ENCODE data around the gene ARFGEF2. TPM values are rescaled to one million over a fixed set of nuclear protein-coding genes. Genes with fewer than 3 reads are reported as not detected.

The ARFGEF2 gene
- total RNA-seq, 4 donors from 2014 or later: 33.6 to 45.2 (median 39.3) TPM

- H3K4me1 ChIP-seq: peaks cover 2 to 22% (median 13%) of the 10 kb centered on the region in 4 donors
- H3K4me3 ChIP-seq: no peak overlapping the region
- no peak overlapping the region for H3K27ac ChIP-seq (replicated peaks in 1 of 4)
- no peaks in the 10 kb centered on the region for H3K27me3 ChIP-seq
- no peak for DNase-seq (ENCODE audit: extremely low spot score)
- intact Hi-C loops (cut with DNase I): no loop called here
- no peaks in the 10 kb centered on the region for H3K9me3 ChIP-seq
- 91% methylated on average over 9 of the region's 9 CpGs for WGBS
- TF ChIP-seq POLR2AphosphoS5 (IDR thresholded peaks at IDR 0.05) (no peak), CTCF (IDR thresholded peaks at IDR 0.05) (no peak), EP300 (IDR thresholded peaks at IDR 0.05) (no peak), POLR2A (IDR thresholded peaks at IDR 0.05; ENCODE audit: low read depth) (no peak)
- H3K36me3 ChIP-seq: peaks cover 21 to 74% (median 61%) of the 10 kb centered on the region in 4 donors
Measured at GRCh38 chr20:48959899-48960550, 38.5 kb downstream of the ARFGEF2 start.

- DNase-seq (ENCODE audit: extremely low spot score): no peak
- Histone ChIP-seq H3K4me1 (peaks cover 0 to 38% (median 29%) of the 10 kb centered on the region in 4 donors), H3K36me3 (peaks cover 9 to 73% (median 43%) of the 10 kb centered on the region in 4 donors), H3K27ac (replicated peaks in 1 of 4) (peak overlapping the region in 2 of 4 donors; percentile 68 to 71), H3K4me3 (no peak overlapping the region), H3K27me3 (no peaks in the 10 kb centered on the region), H3K9me3 (no peaks in the 10 kb centered on the region)
- intact Hi-C loops (cut with DNase I): no loop called here
- TF ChIP-seq POLR2AphosphoS5 (IDR thresholded peaks at IDR 0.05) (no peak), EP300 (IDR thresholded peaks at IDR 0.05) (no peak), POLR2A (IDR thresholded peaks at IDR 0.05; ENCODE audit: low read depth) (no peak), CTCF (IDR thresholded peaks at IDR 0.05) (no peak)
- WGBS: 78% methylated on average over 4 of the region's 4 CpGs
Measured at GRCh38 chr20:48962421-48962820, 40.9 kb downstream of the ARFGEF2 start.

- Histone ChIP-seq H3K27me3 (no peaks in the 10 kb centered on the region), H3K36me3 (peaks cover 1 to 78% (median 38%) of the 10 kb centered on the region in 4 donors), H3K9me3 (no peaks in the 10 kb centered on the region), H3K27ac (replicated peaks in 1 of 4) (peak overlapping the region; percentile 45 to 71 (median 57)), H3K4me3 (no peak overlapping the region), H3K4me1 (peaks cover 0 to 38% (median 27%) of the 10 kb centered on the region in 4 donors)
- 70% methylated on average over 11 of the region's 11 CpGs for WGBS
- intact Hi-C loops (cut with DNase I): no loop called here
- DNase-seq (ENCODE audit: extremely low spot score): no peak
- no peak for TF ChIP-seq POLR2A (IDR thresholded peaks at IDR 0.05; ENCODE audit: low read depth)
- no peak for TF ChIP-seq POLR2AphosphoS5 (IDR thresholded peaks at IDR 0.05)
- TF ChIP-seq CTCF (IDR thresholded peaks at IDR 0.05): no peak
- TF ChIP-seq EP300 (IDR thresholded peaks at IDR 0.05): no peak
Measured at GRCh38 chr20:48962976-48963771, 41.7 kb downstream of the ARFGEF2 start.

- WGBS: 52% methylated on average over 3 of the region's 3 CpGs
- Histone ChIP-seq H3K4me1 (peaks cover 0 to 38% (median 27%) of the 10 kb centered on the region in 4 donors), H3K27me3 (no peaks in the 10 kb centered on the region), H3K4me3 (peak overlapping the region in 1 of 4 donors; percentile 0), H3K27ac (replicated peaks in 1 of 4) (peak overlapping the region; percentile 55 to 72 (median 70)), H3K9me3 (no peaks in the 10 kb centered on the region), H3K36me3 (peaks cover 11 to 83% (median 45%) of the 10 kb centered on the region in 4 donors)
- intact Hi-C loops (cut with DNase I): no loop called here
- no peak for DNase-seq (ENCODE audit: extremely low spot score)
- TF ChIP-seq CTCF (IDR thresholded peaks at IDR 0.05) (no peak), POLR2A (IDR thresholded peaks at IDR 0.05; ENCODE audit: low read depth) (no peak), POLR2AphosphoS5 (IDR thresholded peaks at IDR 0.05) (peak in 1 of 2 donors; percentile 23), EP300 (IDR thresholded peaks at IDR 0.05) (no peak)
Measured at GRCh38 chr20:48965189-48965910, 43.8 kb downstream of the ARFGEF2 start.

Measured in esophagus muscularis mucosa (tissue), 4 donors.